Neural progenitor cell (in vitro differentiated cells): ENCODE measurements around the gene PI16.

Source experiments
- EZH2 ChIP-seq: fragments of 200-600 bp; sonication (generic); IDR thresholded peaks from 2 replicates; pipeline ENCODE4 v1.6.1; 2017; ENCODE audit warnings: antibody characterized with exemption, mild to moderate bottlenecking, moderate library complexity
- TF ChIP-seq, protein P1 (sequence below): fragments of 200-600 bp; sonication (generic); IDR thresholded peaks from 2 replicates; pipeline ENCODE4 v1.5.1; 2017; ENCODE audit warnings: antibody characterized with exemption, mild to moderate bottlenecking

DNA sequence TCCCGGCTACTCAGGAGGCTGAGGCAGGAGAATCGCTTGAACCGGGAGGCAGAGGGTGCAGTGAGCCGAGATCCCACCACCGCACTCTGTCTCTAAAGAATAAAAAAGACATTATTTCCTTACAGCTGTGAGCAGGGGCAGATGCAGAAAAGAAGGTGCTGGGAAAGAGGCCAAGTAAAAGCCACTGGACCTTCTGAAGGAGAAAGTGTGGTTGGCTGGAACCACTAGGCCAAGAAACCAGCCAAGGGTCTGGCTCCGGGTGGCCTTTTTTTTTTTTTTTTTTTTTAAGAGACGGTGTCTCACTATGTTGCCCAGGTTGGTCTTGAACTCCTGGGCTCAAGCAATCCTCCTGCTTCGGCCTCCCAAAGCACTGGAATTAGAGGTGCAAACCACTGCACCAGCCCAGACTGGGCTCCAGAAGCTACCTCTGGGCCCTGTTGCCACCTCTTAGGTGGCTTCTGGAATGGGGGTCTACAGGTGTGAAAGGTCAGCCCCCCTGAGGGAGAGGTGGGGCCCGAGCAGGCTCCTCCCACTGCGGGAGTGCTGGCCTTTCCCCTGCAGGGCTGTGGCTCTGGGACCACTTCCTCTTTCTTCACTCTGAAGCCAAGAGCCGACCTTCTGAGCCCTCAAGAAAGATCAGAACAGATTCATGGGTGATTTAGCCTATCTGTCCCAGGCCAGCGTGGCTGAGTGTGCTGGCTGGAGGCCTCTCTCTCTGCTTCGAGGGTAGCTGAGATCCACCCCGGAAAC lies 50.7 kb downstream of the PI16 start, which contains the start of gene FGD2:
- TF ChIP-seq, protein P1, sequence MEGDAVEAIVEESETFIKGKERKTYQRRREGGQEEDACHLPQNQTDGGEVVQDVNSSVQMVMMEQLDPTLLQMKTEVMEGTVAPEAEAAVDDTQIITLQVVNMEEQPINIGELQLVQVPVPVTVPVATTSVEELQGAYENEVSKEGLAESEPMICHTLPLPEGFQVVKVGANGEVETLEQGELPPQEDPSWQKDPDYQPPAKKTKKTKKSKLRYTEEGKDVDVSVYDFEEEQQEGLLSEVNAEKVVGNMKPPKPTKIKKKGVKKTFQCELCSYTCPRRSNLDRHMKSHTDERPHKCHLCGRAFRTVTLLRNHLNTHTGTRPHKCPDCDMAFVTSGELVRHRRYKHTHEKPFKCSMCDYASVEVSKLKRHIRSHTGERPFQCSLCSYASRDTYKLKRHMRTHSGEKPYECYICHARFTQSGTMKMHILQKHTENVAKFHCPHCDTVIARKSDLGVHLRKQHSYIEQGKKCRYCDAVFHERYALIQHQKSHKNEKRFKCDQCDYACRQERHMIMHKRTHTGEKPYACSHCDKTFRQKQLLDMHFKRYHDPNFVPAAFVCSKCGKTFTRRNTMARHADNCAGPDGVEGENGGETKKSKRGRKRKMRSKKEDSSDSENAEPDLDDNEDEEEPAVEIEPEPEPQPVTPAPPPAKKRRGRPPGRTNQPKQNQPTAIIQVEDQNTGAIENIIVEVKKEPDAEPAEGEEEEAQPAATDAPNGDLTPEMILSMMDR = no peak
- TF ChIP-seq EZH2 = no peak
